Panc1 (cell line): ENCODE results near the gene ATP6V0B. TPM values are rescaled to one million over a fixed set of nuclear protein-coding genes. Genes with fewer than 3 reads are reported as not detected.

Experiments used
- ATAC-seq: fragments of 200-7000 bp; cut with Tn5 transposase; 2 replicates; pipeline ENCODE4 v1.9.1; 2020; ENCODE audit warnings: mild to moderate bottlenecking, moderate library complexity
- BruUV-seq: library from RNA; stranded (reverse); fragments of 400-500 nt; replicated peaks from 2 replicates; lab custom pipeline; 2021; lab: Mats Ljungman, UMichigan
- CTCF ChIA-PET: fragments of 300-600 bp; sonication (Branson Sonifier 250); formaldehyde crosslinking; loops from one replicate; lab custom pipeline; 2022; ENCODE audit warnings: antibody characterized with exemption; lab: Charles Lee
- POLR2A ChIA-PET: fragments of 300-600 bp; sonication (Branson Sonifier 250); formaldehyde crosslinking; loops from one replicate; lab custom pipeline; 2022; ENCODE audit warnings: antibody characterized with exemption; lab: Charles Lee
- DNase-seq: peaks from one replicate; pipeline ENCODE4 v3.0.0-alpha.2; 2010; ENCODE audit warnings: low read depth, low spot score
- H3K27ac ChIP-seq: 2 replicates; pipeline ENCODE4 v1.5.1; 2011; ENCODE audit warnings: mild to moderate bottlenecking, low read length, inconsistent platforms
- H3K27me3 ChIP-seq: fragments of 200-500 bp; sonication (Bioruptor generic); 2 replicates; pipeline ENCODE4 v1.6.0; 2014; ENCODE audit warnings: low read length, inconsistent platforms; ENCODE audit not compliant: control insufficient read depth, insufficient read depth
- H3K36me3 ChIP-seq: fragments of 200-500 bp; sonication (Bioruptor generic); 2 replicates; pipeline ENCODE4 v1.5.1; 2014; ENCODE audit warnings: inconsistent platforms, mild to moderate bottlenecking, low read length, moderate library complexity; ENCODE audit not compliant: control insufficient read depth, insufficient read depth
- H3K4me1 ChIP-seq: 2 replicates; pipeline ENCODE4 v1.5.1; 2011; ENCODE audit warnings: inconsistent platforms, mild to moderate bottlenecking, low read length, moderate library complexity; ENCODE audit not compliant: control insufficient read depth, insufficient read depth
- H3K4me3 ChIP-seq, 2 experiments: 2 replicates each; pipeline ENCODE4 v1.5.1; 2011 to 2012; ENCODE audit warnings: low read depth in 2 of 2, low read length in 2 of 2, mild to moderate bottlenecking in 2 of 2, inconsistent platforms in 1 of 2, moderate library complexity in 1 of 2
- H3K9me3 ChIP-seq: fragments of 200-500 bp; sonication (Bioruptor generic); 2 replicates; pipeline ENCODE4 v1.5.1; 2014; ENCODE audit warnings: low read depth, mild to moderate bottlenecking, inconsistent platforms, low read length, moderate library complexity; ENCODE audit not compliant: control insufficient read depth, insufficient read depth
- CTCF ChIP-seq: fragments of 450-650 bp; IDR thresholded peaks from 2 replicates; pipeline ENCODE4 v1.5.1; 2017; ENCODE audit warnings: mild to moderate bottlenecking
- POLR2AphosphoS5 ChIP-seq: IDR thresholded peaks from 2 replicates; pipeline ENCODE4 v1.6.1; 2012; ENCODE audit warnings: mild to moderate bottlenecking, low read depth, low read length, moderate library complexity
- SIN3A ChIP-seq: IDR thresholded peaks from 2 replicates; pipeline ENCODE4 v1.6.1; 2012; ENCODE audit warnings: low read depth, mild to moderate bottlenecking, low read length, moderate library complexity, borderline replicate concordance; ENCODE audit not compliant: insufficient read depth
- TCF7L2 ChIP-seq: IDR thresholded peaks from 2 replicates; pipeline ENCODE4 v1.6.1; 2011; ENCODE audit warnings: mild to moderate bottlenecking, low read depth, low read length, inconsistent platforms
- in situ Hi-C: cut with HindIII; loops from 2 replicates; pipeline ENCODE4 v1.10.0; 2016; ENCODE audit warnings: low sequenced_read_pairs, low pct_unique_long_range_greater_than_20kb
- intact Hi-C: fragments of 100-400 bp; cut with micrococcal nuclease; formaldehyde crosslinking; loops from one replicate; pipeline ENCODE4 v1.10.0; 2022; ENCODE audit not compliant: unreplicated experiment
- total RNA-seq: library from RNA; stranded (reverse); gene quantifications from one replicate; pipeline ENCODE4 v1.2.1, GENCODE V29; 2021; ENCODE audit not compliant: unreplicated experiment
- TF ChIP-seq, protein P1 (sequence below), 2 experiments: IDR thresholded peaks; 2 replicates each; pipeline ENCODE4 v1.6.1; 2011 to 2012; ENCODE audit warnings: low read depth in 2 of 2, control low read depth in 1 of 2, low read length in 1 of 2, mild to moderate bottlenecking in 1 of 2, moderate library complexity in 1 of 2; ENCODE audit not compliant: insufficient read depth in 1 of 2

Gene ATP6V0B
- total RNA-seq, 1 experiment from 2014 or later: 134 TPM

DNA sequence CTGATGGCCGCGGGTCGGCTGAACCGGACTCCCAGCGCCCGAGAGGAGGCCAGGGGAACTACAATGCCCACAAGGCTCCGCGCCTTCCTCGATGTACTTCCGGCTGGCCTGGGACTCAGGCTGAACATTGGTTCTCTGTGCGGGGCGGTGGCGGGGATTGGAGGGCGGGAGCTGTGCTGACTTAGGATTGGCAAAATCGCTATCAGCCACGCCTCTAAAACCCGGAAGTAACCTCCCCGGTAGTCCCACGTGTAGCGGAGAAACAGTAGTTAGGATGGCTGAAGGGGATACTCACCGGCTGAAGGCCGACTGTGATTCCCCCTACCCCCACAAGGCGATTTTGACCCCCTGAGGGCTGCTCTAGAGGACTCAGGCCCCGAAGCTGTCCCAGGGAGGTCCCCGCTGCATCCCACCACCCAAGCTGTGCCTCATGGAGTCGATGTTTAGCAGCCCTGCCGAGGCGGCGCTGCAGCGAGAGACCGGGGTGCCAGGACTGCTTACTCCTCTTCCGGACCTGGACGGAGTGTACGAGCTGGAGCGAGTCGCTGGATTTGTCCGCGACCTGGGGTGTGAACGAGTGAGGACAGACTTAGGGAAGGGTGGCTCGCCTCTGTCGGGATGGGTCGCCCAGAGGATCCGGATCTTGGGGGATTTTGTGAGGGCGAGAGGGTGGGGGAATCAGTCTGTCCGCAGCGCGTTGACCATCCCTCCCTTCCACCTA, 4.9 kb upstream of the ATP6V0B start, which contains the start of gene DPH2:
Gene DPH2 (plus strand): TSS at position 265 of the 721 bp plus-strand sequence. CDS start 166 bp downstream, at position 431.
- ATAC-seq (peak; percentile 94), DNase-seq (peak; percentile 94)
- TSS peak; percentile 85 for BruUV-seq
- in situ Hi-C loops: no loop called here
- ChIA-PET POLR2A (no interaction called here), CTCF (interaction anchor here (0.7 kb wide), 1 partner anchor 145 kb away, joined by 4 read pairs; no protein-coding TSS in a partner anchor)
- peak within 1 kb of the TSS; percentile 99 to 100 for H3K4me3 ChIP-seq
- H3K4me1 ChIP-seq: peaks cover 18% of the 10 kb centered on the region
- H3K36me3 ChIP-seq: peaks cover 9% of the 10 kb centered on the region; the same call in 1 of the 2 replicates
- no peaks in the 10 kb centered on the region for H3K9me3 ChIP-seq
- TF ChIP-seq POLR2AphosphoS5 (peak; percentile 67), SIN3A (peak; percentile 92; the same call in 1 of the 2 replicates), CTCF (no peak), TCF7L2 (no peak)
- TF ChIP-seq, protein P1, sequence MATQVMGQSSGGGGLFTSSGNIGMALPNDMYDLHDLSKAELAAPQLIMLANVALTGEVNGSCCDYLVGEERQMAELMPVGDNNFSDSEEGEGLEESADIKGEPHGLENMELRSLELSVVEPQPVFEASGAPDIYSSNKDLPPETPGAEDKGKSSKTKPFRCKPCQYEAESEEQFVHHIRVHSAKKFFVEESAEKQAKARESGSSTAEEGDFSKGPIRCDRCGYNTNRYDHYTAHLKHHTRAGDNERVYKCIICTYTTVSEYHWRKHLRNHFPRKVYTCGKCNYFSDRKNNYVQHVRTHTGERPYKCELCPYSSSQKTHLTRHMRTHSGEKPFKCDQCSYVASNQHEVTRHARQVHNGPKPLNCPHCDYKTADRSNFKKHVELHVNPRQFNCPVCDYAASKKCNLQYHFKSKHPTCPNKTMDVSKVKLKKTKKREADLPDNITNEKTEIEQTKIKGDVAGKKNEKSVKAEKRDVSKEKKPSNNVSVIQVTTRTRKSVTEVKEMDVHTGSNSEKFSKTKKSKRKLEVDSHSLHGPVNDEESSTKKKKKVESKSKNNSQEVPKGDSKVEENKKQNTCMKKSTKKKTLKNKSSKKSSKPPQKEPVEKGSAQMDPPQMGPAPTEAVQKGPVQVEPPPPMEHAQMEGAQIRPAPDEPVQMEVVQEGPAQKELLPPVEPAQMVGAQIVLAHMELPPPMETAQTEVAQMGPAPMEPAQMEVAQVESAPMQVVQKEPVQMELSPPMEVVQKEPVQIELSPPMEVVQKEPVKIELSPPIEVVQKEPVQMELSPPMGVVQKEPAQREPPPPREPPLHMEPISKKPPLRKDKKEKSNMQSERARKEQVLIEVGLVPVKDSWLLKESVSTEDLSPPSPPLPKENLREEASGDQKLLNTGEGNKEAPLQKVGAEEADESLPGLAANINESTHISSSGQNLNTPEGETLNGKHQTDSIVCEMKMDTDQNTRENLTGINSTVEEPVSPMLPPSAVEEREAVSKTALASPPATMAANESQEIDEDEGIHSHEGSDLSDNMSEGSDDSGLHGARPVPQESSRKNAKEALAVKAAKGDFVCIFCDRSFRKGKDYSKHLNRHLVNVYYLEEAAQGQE (IDR thresholded peaks at IDR 0.05; ENCODE audit: insufficient read depth in 1 of 2, low read depth in 2 of 2, low read length in 1 of 2): no peak; a peak in 1 of 4 replicates
- no peaks in the 10 kb centered on the region for H3K27me3 ChIP-seq
- intact Hi-C loops: no loop called here
- peak within 1 kb of the TSS; percentile 95 for H3K27ac ChIP-seq

- POLR2A ChIA-PET: no interaction called here
- in situ Hi-C loops (no loop called here), intact Hi-C loops (no loop called here)
- Histone ChIP-seq H3K36me3 (peaks cover 9% of the 10 kb centered on the region; the same call in 1 of the 2 replicates), H3K4me1 (peaks cover 18% of the 10 kb centered on the region), H3K27me3 (no peaks in the 10 kb centered on the region), H3K27ac (peak overlapping the region; percentile 95), H3K4me3 (peak overlapping the region; percentile 99 to 100), H3K9me3 (no peaks in the 10 kb centered on the region)
- ATAC-seq: no peak
- DNase-seq: no peak
- TF ChIP-seq, protein P1 (IDR thresholded peaks at IDR 0.05; ENCODE audit: insufficient read depth in 1 of 2, low read depth in 2 of 2, low read length in 1 of 2): no peak
- TF ChIP-seq POLR2AphosphoS5 (no peak), SIN3A (no peak), TCF7L2 (no peak), CTCF (no peak)
- BruUV-seq: no TSS peak
- CTCF ChIA-PET: no interaction called here
Measured at GRCh38 chr1:43970502-43970901, 4.3 kb upstream of the ATP6V0B start.
